GM18505 (cell line): ENCODE data around the gene ACOT7.
A peak's percentile ranks its signal among the peaks of the same experiment; 100 is the strongest.
"Not testable (repeated sequence)": the region's sequence is repeated elsewhere in the genome, so short reads cannot be mapped to it uniquely, and the experiment has no call there.

Experiments used
- ATAC-seq: cut with Tn5 transposase; IDR thresholded peaks from one replicate; pipeline ENCODE4 v1.9.1; 2021; ENCODE audit not compliant: unreplicated experiment
- POLR2A ChIP-seq: IDR thresholded peaks from 4 replicates; pipeline ENCODE4 v1.6.1; 2011; ENCODE audit warnings: borderline replicate concordance; ENCODE audit not compliant: insufficient read depth, insufficient read length; ENCODE audit errors: extremely low read depth

The ACOT7 gene

GRCh38 chr1:6393400-6394187 lies at the start of gene ACOT7:
Gene ACOT7, minus strand, starts transcription at chr1:6393767. Its CDS starts 368 bp downstream, at chr1:6393399.
- TF ChIP-seq POLR2A, result peak; percentile 55
- peak; percentile 76 for ATAC-seq

- ATAC-seq, result no peak
- no peak for TF ChIP-seq POLR2A
These were observed 48.0 kb upstream of the ACOT7 start for GRCh38 chr1:6441586-6441985.

- no peak for ATAC-seq
- no peak for TF ChIP-seq POLR2A
These were observed 46.9 kb upstream of the ACOT7 start for GRCh38 chr1:6440198-6441126.

- no peak for ATAC-seq
- TF ChIP-seq POLR2A, result no peak
These were observed 44.5 kb upstream of the ACOT7 start for GRCh38 chr1:6438047-6438525.

- not testable (repeated sequence) for ATAC-seq
These were observed 43.6 kb upstream of the ACOT7 start for GRCh38 chr1:6437012-6437700.

- not testable (repeated sequence) for ATAC-seq
These were observed 42.7 kb upstream of the ACOT7 start for GRCh38 chr1:6436277-6436676.

- no peak for ATAC-seq
- no peak for TF ChIP-seq POLR2A
These were observed 42.0 kb upstream of the ACOT7 start for GRCh38 chr1:6435547-6435946.

- no peak for TF ChIP-seq POLR2A
- ATAC-seq, result no peak
These were observed 41.6 kb upstream of the ACOT7 start for GRCh38 chr1:6435129-6435528.

GRCh38 chr1:6434186-6434585 lies 40.6 kb upstream of the ACOT7 start:
- no peak for TF ChIP-seq POLR2A
- ATAC-seq, result no peak

GRCh38 chr1:6431645-6432579 lies 38.3 kb upstream of the ACOT7 start:
- not testable (repeated sequence) for ATAC-seq

GRCh38 chr1:6429660-6430411 lies 36.3 kb upstream of the ACOT7 start:
- ATAC-seq, result not testable (repeated sequence)

GRCh38 chr1:6428453-6428852 lies 34.9 kb upstream of the ACOT7 start:
- not testable (repeated sequence) for ATAC-seq
